Fibroblast of lung (primary cell): ENCODE data around the gene SLC24A3. TPM values are rescaled to one million over a fixed set of nuclear protein-coding genes. Genes with fewer than 3 reads are reported as not detected.

Source experiments
- DNase-seq, 2 donors: peaks; one replicate each; pipeline versions ENCODE4 v3.0.0 to v3.0.0-alpha.2; 2010; ENCODE audit warnings: low read depth in 2 of 2
- H2AFZ ChIP-seq: 2 replicates; pipeline ENCODE4 v1.5.1; 2012; ENCODE audit warnings: low read length, control low read depth, inconsistent platforms
- H3K27ac ChIP-seq: 2 replicates; pipeline ENCODE4 v1.5.1; 2011; ENCODE audit warnings: low read length, control low read depth; ENCODE audit not compliant: insufficient read depth
- H3K27me3 ChIP-seq: 2 replicates; pipeline ENCODE4 v1.5.1; 2011; ENCODE audit warnings: mild to moderate bottlenecking, low read length; ENCODE audit not compliant: control insufficient read depth, insufficient read depth
- H3K36me3 ChIP-seq: 2 replicates; pipeline ENCODE4 v1.5.1; 2011; ENCODE audit warnings: low read length; ENCODE audit not compliant: control insufficient read depth, insufficient read depth
- H3K4me1 ChIP-seq: 2 replicates; pipeline ENCODE4 v1.5.1; 2011; ENCODE audit warnings: low read length; ENCODE audit not compliant: control insufficient read depth, insufficient read depth; ENCODE audit errors: extremely low read depth
- H3K4me2 ChIP-seq: 2 replicates; pipeline ENCODE4 v1.5.1; 2011; ENCODE audit warnings: low read length, control low read depth; ENCODE audit not compliant: insufficient read depth; ENCODE audit errors: extremely low read depth
- H3K4me3 ChIP-seq, 4 experiments: fragments of 200-600 bp in 1 of 4; sonication (generic) in 1 of 4; replicated peaks in 1 of 4; 2 replicates each; pipeline ENCODE4 v1.5.1; 2011 to 2016; ENCODE audit warnings: low read length in 4 of 4, low read depth in 3 of 4, mild to moderate bottlenecking in 3 of 4, control low read depth in 2 of 4, inconsistent platforms in 1 of 4, mixed read lengths in 1 of 4; ENCODE audit not compliant: insufficient read depth in 1 of 4; ENCODE audit errors: control extremely low read depth in 1 of 4
- H3K79me2 ChIP-seq: 2 replicates; pipeline ENCODE4 v1.5.1; 2012; ENCODE audit warnings: mild to moderate bottlenecking, low read length, inconsistent platforms; ENCODE audit not compliant: control insufficient read depth, insufficient read depth
- H3K9ac ChIP-seq: 2 replicates; pipeline ENCODE4 v1.5.1; 2011; ENCODE audit warnings: mild to moderate bottlenecking, low read length, control low read depth; ENCODE audit not compliant: insufficient read depth
- H3K9me3 ChIP-seq: 2 replicates; pipeline ENCODE4 v1.5.1; 2012; ENCODE audit warnings: low read depth, low read length; ENCODE audit not compliant: control insufficient read depth, insufficient read depth
- H4K20me1 ChIP-seq: 2 replicates; pipeline ENCODE4 v1.5.1; 2011; ENCODE audit warnings: low read length; ENCODE audit not compliant: control insufficient read depth, insufficient read depth; ENCODE audit errors: extremely low read depth
- EZH2 ChIP-seq: IDR thresholded peaks from 2 replicates; pipeline ENCODE4 v1.5.1; 2012; ENCODE audit warnings: low read length, control low read depth, mild to moderate bottlenecking; ENCODE audit errors: missing control alignments
- polyA plus RNA-seq, 2 donors: library from polyadenylated mRNA; depleted of rRNA in 1 of 2; stranded (reverse) in 1 of 2; unstranded in 1 of 2; fragments of >200 nt; gene quantifications; 2 replicates each; pipeline ENCODE4 v1.2.1, GENCODE V29; 2011 to 2012; ENCODE audit warnings: missing spikeins in 1 of 2
- total RNA-seq: library from RNA; depleted of rRNA; stranded (reverse); fragments of >200 nt; gene quantifications from 2 replicates; pipeline ENCODE4 v1.2.1, GENCODE V29; 2014
- TF ChIP-seq, protein P1 (sequence below), 2 donors: IDR thresholded peaks in 1 of 2; conservative IDR thresholded peaks in 1 of 2; 1 replicate in 1 of 2; 2 replicates in 1 of 2; pipeline ENCODE4 v1.5.1; 2011 to 2012; ENCODE audit warnings: low read length in 2 of 2, control low read depth in 1 of 2, inconsistent platforms in 1 of 2, low read depth in 1 of 2, mild to moderate bottlenecking in 1 of 2

Gene SLC24A3
- total and polyA plus RNA-seq, 2 donors (not counting 1 experiment from before 2014, with no cell fraction given) = 0.03 to 1.8 TPM

DNA sequence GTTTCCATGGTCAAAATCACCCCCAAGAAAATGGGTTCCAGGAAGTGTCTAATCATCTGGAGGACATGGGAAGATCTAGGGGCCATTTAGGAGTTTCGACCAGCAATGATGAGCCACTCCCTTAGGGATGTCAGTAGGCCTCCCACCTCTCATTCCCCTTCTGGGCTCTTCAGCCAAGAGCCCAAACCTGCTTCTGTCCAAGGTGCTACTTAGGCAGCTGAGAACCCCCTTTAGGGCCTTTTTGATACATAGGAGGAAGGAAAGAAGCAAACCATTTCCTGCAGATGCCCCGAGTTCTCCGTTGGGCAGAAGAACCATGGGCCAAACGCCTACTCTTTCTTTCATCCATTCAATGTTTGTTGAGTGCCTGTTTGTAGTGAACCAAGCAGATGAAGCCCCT, 404.2 kb downstream of the SLC24A3 start:
- H3K4me2 ChIP-seq = no peak overlapping the region
- H3K79me2 ChIP-seq = no peaks in the 10 kb centered on the region
- H3K27me3 ChIP-seq = no peaks in the 10 kb centered on the region
- TF ChIP-seq EZH2 = no peak
- TF ChIP-seq, protein P1, sequence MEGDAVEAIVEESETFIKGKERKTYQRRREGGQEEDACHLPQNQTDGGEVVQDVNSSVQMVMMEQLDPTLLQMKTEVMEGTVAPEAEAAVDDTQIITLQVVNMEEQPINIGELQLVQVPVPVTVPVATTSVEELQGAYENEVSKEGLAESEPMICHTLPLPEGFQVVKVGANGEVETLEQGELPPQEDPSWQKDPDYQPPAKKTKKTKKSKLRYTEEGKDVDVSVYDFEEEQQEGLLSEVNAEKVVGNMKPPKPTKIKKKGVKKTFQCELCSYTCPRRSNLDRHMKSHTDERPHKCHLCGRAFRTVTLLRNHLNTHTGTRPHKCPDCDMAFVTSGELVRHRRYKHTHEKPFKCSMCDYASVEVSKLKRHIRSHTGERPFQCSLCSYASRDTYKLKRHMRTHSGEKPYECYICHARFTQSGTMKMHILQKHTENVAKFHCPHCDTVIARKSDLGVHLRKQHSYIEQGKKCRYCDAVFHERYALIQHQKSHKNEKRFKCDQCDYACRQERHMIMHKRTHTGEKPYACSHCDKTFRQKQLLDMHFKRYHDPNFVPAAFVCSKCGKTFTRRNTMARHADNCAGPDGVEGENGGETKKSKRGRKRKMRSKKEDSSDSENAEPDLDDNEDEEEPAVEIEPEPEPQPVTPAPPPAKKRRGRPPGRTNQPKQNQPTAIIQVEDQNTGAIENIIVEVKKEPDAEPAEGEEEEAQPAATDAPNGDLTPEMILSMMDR (conservative IDR thresholded peaks at IDR 0.05 in 1 of 2, IDR thresholded peaks at IDR 0.05 in 1 of 2; ENCODE audit: low read depth in 1 of 2, low read length in 2 of 2) = no peak
- no peak overlapping the region for H2AFZ ChIP-seq
- no peak overlapping the region for H3K9ac ChIP-seq
- H3K4me1 ChIP-seq = no peaks in the 10 kb centered on the region
- H4K20me1 ChIP-seq = no peaks in the 10 kb centered on the region
- no peak overlapping the region for H3K4me3 ChIP-seq
- DNase-seq = no peak
- H3K27ac ChIP-seq = no peak overlapping the region
- no peaks in the 10 kb centered on the region for H3K36me3 ChIP-seq
- no peaks in the 10 kb centered on the region for H3K9me3 ChIP-seq

DNA sequence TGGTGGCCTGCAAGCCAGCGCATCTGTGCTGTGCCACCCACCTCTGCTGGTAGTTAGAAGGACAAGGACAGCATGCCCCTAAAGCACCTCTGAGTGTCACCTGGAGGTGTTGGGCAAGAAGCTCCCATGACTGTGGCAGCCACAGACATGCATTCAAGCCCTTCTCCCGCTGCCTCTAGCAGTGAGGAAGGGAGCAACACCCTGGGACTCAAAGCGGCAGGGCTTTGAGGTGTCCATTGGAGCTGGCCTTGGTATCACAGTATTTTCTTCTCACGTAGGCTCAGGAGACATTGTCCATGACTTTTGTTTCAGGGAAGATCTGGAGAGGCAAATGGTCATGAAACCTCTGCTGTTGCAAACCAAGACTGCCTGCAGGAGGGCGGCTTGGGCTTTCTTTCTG, 404.8 kb downstream of the SLC24A3 start:
- H3K4me2 ChIP-seq = no peak overlapping the region
- H3K79me2 ChIP-seq = no peaks in the 10 kb centered on the region
- no peaks in the 10 kb centered on the region for H3K27me3 ChIP-seq
- no peaks in the 10 kb centered on the region for H3K9me3 ChIP-seq
- H3K36me3 ChIP-seq = no peaks in the 10 kb centered on the region
- no peak for DNase-seq
- no peak overlapping the region for H2AFZ ChIP-seq
- H3K27ac ChIP-seq = no peak overlapping the region
- H4K20me1 ChIP-seq = no peaks in the 10 kb centered on the region
- H3K9ac ChIP-seq = no peak overlapping the region
- TF ChIP-seq EZH2 = no peak
- TF ChIP-seq, protein P1 (conservative IDR thresholded peaks at IDR 0.05 in 1 of 2, IDR thresholded peaks at IDR 0.05 in 1 of 2; ENCODE audit: low read depth in 1 of 2, low read length in 2 of 2) = no peak
- H3K4me3 ChIP-seq = no peak overlapping the region
- no peaks in the 10 kb centered on the region for H3K4me1 ChIP-seq

DNA sequence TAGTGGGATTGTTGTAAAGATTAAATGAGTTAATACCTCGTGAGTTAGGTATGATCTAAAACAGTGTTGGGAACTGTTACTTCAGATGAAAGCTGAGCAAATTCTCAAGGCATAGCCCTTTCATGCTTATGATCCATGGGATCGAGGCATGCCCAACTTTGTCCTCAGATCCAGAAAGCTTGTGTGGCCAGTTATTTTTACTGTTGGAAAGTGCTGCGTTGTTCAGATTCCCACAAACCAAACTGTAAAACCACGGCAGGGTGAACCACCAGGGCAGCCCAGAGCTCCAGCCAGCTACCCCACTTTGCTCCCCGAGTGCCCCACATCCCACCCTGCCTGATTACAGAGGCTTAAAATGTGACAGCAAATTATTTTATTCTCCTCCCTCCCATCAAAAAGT, 406.3 kb downstream of the SLC24A3 start:
- Histone ChIP-seq H3K9me3 (no peaks in the 10 kb centered on the region), H3K9ac (no peak overlapping the region), H3K4me2 (no peak overlapping the region), H3K27ac (no peak overlapping the region), H3K4me1 (no peaks in the 10 kb centered on the region), H4K20me1 (no peaks in the 10 kb centered on the region), H3K36me3 (no peaks in the 10 kb centered on the region), H2AFZ (no peak overlapping the region), H3K4me3 (no peak overlapping the region), H3K79me2 (no peaks in the 10 kb centered on the region), H3K27me3 (no peaks in the 10 kb centered on the region)
- DNase-seq = no peak
- TF ChIP-seq, protein P1 (conservative IDR thresholded peaks at IDR 0.05 in 1 of 2, IDR thresholded peaks at IDR 0.05 in 1 of 2; ENCODE audit: low read depth in 1 of 2, low read length in 2 of 2) = no peak
- no peak for TF ChIP-seq EZH2
